IMR-90 (cell line): ENCODE data around the gene ZNF592. TPM values are rescaled to one million over a fixed set of nuclear protein-coding genes. Genes with fewer than 3 reads are reported as not detected.

ENCODE experiments used
- ATAC-seq: fragments of 200-7000 bp; cut with Tn5 transposase; 2 replicates; pipeline ENCODE4 v1.9.1; 2020; ENCODE audit warnings: low read depth, mild to moderate bottlenecking, moderate library complexity
- BruUV-seq: library from RNA; stranded (reverse); fragments of 400-500 nt; replicated peaks from 2 replicates; lab custom pipeline; 2021; lab: Mats Ljungman, UMichigan
- CTCF ChIA-PET: fragments of 300-600 bp; formaldehyde crosslinking; extraction: SDS; loops from one replicate; lab custom pipeline; 2021; ENCODE audit warnings: antibody characterized with exemption; lab: Yijun Ruan, JAX
- POLR2A ChIA-PET: fragments of 300-600 bp; sonication (Branson Sonifier 250); formaldehyde crosslinking; loops from one replicate; lab custom pipeline; 2022; ENCODE audit warnings: antibody characterized with exemption; ENCODE audit not compliant: unreplicated experiment; lab: Charles Lee
- DNase-seq: peaks from one replicate; pipeline ENCODE4 v3.0.0; 2013
- H2AFZ ChIP-seq: replicated peaks from 2 replicates; pipeline ENCODE3; 2013; ENCODE audit warnings: low read length, mild to moderate bottlenecking; ENCODE audit not compliant: poor library complexity
- H2AK5ac ChIP-seq: 2 replicates; pipeline ENCODE4 v1.6.1; 2013; ENCODE audit warnings: low read depth, low read length, inconsistent platforms
- H2AK9ac ChIP-seq: replicated peaks from 2 replicates; pipeline ENCODE3; 2013; ENCODE audit warnings: mild to moderate bottlenecking, low read depth, low read length, moderate library complexity; ENCODE audit not compliant: poor library complexity
- H2BK120ac ChIP-seq: 2 replicates; pipeline ENCODE4 v1.6.1; 2013; ENCODE audit warnings: low read depth, low read length, inconsistent platforms
- H2BK15ac ChIP-seq: 3 replicates; pipeline ENCODE4 v1.6.1; 2013; ENCODE audit warnings: low read depth, low read length, inconsistent platforms
- H2BK20ac ChIP-seq: 2 replicates; pipeline ENCODE4 v1.6.1; 2013; ENCODE audit warnings: low read depth, mild to moderate bottlenecking, inconsistent platforms, low read length, moderate library complexity
- H2BK5ac ChIP-seq: 2 replicates; pipeline ENCODE4 v1.6.1; 2013; ENCODE audit warnings: mild to moderate bottlenecking, low read depth, low read length, inconsistent platforms; ENCODE audit not compliant: poor library complexity, severe bottlenecking
- H3K14ac ChIP-seq: replicated peaks from 2 replicates; pipeline ENCODE4 v1.6.1; 2013; ENCODE audit warnings: low read depth, low read length, inconsistent platforms
- H3K18ac ChIP-seq: 2 replicates; pipeline ENCODE4 v1.6.1; 2013; ENCODE audit warnings: low read depth, low read length, control low read depth
- H3K23ac ChIP-seq: 2 replicates; pipeline ENCODE4 v1.6.1; 2013; ENCODE audit warnings: low read depth, low read length, inconsistent platforms
- H3K27ac ChIP-seq: 2 replicates; pipeline ENCODE4 v1.5.1; 2013; ENCODE audit warnings: mild to moderate bottlenecking, control low read depth, low read length; ENCODE audit not compliant: insufficient read depth
- H3K27me3 ChIP-seq: 2 replicates; pipeline ENCODE4 v1.6.1; 2013; ENCODE audit warnings: low read length; ENCODE audit not compliant: control insufficient read depth, insufficient read depth
- H3K36me3 ChIP-seq: 2 replicates; pipeline ENCODE4 v1.6.1; 2013; ENCODE audit warnings: low read length, mixed read lengths; ENCODE audit not compliant: control insufficient read depth, insufficient read depth
- H3K4ac ChIP-seq: 2 replicates; pipeline ENCODE4 v1.6.1; 2013; ENCODE audit warnings: low read depth, low read length, inconsistent platforms
- H3K4me1 ChIP-seq: 2 replicates; pipeline ENCODE4 v1.6.1; 2013; ENCODE audit warnings: low read length, mixed read lengths; ENCODE audit not compliant: control insufficient read depth, insufficient read depth
- H3K4me2 ChIP-seq: 2 replicates; pipeline ENCODE4 v1.6.1; 2013; ENCODE audit warnings: low read depth, mild to moderate bottlenecking, control low read depth, low read length, moderate library complexity
- H3K4me3 ChIP-seq: 2 replicates; pipeline ENCODE4 v1.5.1; 2013; ENCODE audit warnings: low read depth, mild to moderate bottlenecking, control low read depth, low read length, moderate library complexity; ENCODE audit not compliant: insufficient read depth
- H3K56ac ChIP-seq: 2 replicates; pipeline ENCODE4 v1.6.1; 2013; ENCODE audit warnings: low read length, inconsistent platforms; ENCODE audit not compliant: insufficient read depth; ENCODE audit errors: extremely low read depth
- H3K79me1 ChIP-seq, 2 experiments: 2 replicates each; pipeline ENCODE4 v1.6.1; 2013; ENCODE audit warnings: low read length in 2 of 2, inconsistent platforms in 1 of 2, low read depth in 1 of 2
- H3K9ac ChIP-seq: 2 replicates; pipeline ENCODE4 v1.6.1; 2013; ENCODE audit warnings: low read depth, low read length, control low read depth
- H3K9me1 ChIP-seq: 2 replicates; pipeline ENCODE4 v1.6.1; 2013; ENCODE audit warnings: low read length, inconsistent platforms; ENCODE audit not compliant: insufficient read depth
- H3K9me3 ChIP-seq: 2 replicates; pipeline ENCODE4 v1.6.1; 2013; ENCODE audit warnings: low read length; ENCODE audit not compliant: control insufficient read depth, insufficient read depth
- H4K20me1 ChIP-seq: 2 replicates; pipeline ENCODE4 v1.6.1; 2013; ENCODE audit warnings: low read length, inconsistent platforms; ENCODE audit not compliant: insufficient read depth
- H4K5ac ChIP-seq: 2 replicates; pipeline ENCODE4 v1.6.1; 2013; ENCODE audit warnings: mild to moderate bottlenecking, low read depth, low read length, control low read depth
- H4K8ac ChIP-seq, 2 experiments: 2 replicates each; pipeline ENCODE4 v1.6.1; 2013; ENCODE audit warnings: low read depth in 2 of 2, low read length in 2 of 2, control low read depth in 1 of 2, inconsistent platforms in 1 of 2
- H4K91ac ChIP-seq: 2 replicates; pipeline ENCODE4 v1.6.1; 2013; ENCODE audit warnings: low read depth, low read length, inconsistent platforms; ENCODE audit not compliant: insufficient read depth
- CTCF ChIP-seq: conservative IDR thresholded peaks from 2 replicates; pipeline ENCODE4 v1.5.1; 2012; ENCODE audit warnings: mild to moderate bottlenecking, low read depth, low read length, improper control_type of control experiment
- ELK1 ChIP-seq: fragments of 150-350 bp; IDR thresholded peaks from 2 replicates; pipeline ENCODE4 v1.6.1; 2016; ENCODE audit warnings: low read depth, mild to moderate bottlenecking, low read length, moderate library complexity, borderline replicate concordance
- MXI1 ChIP-seq: IDR thresholded peaks from 2 replicates; pipeline ENCODE4 v1.6.1; 2012; ENCODE audit warnings: low read depth, mild to moderate bottlenecking, low read length, moderate library complexity, borderline replicate concordance
- NFE2L2 ChIP-seq: fragments of 150-350 bp; IDR thresholded peaks from 2 replicates; pipeline ENCODE4 v1.6.1; 2016; ENCODE audit warnings: low read depth, mild to moderate bottlenecking, low read length
- POLR2A ChIP-seq: IDR thresholded peaks from 2 replicates; pipeline ENCODE4 v1.6.1; 2012; ENCODE audit warnings: mild to moderate bottlenecking, low read depth, low read length
- WGBS, 2 experiments: methylation state at CpG; one replicate each; pipeline versions ENCODE4 v1.1.5 to v1.1.7; 2013; ENCODE audit warnings: missing lambda C conversion rate in 2 of 2; ENCODE audit not compliant: insufficient read length in 1 of 2; ENCODE audit errors: extremely low coverage in 2 of 2; 5-methylcytosine and 5-hydroxymethylcytosine counted together
- dilution Hi-C: fragments of 300-500 bp; cut with HindIII; formaldehyde crosslinking; loops from one replicate; pipeline ENCODE4 v1.14.3; 2018; ENCODE audit warnings: low sequenced_read_pairs; ENCODE audit not compliant: unreplicated experiment
- in situ Hi-C: fragments of 300-500 bp; cut with MboI; formaldehyde crosslinking; loops from 3 replicates; pipeline ENCODE4 v1.14.3; 2019; ENCODE audit warnings: low sequenced_read_pairs, inconsistent platforms, mixed read lengths
- intact Hi-C: fragments of 100-400 bp; cut with micrococcal nuclease; formaldehyde crosslinking; loops from 2 replicates; pipeline ENCODE4 v1.10.0; 2022
- polyA plus RNA-seq, 3 experiments: library from polyadenylated mRNA; depleted of rRNA; stranded (reverse); fragments of >200 nt; gene quantifications; 2 replicates each; pipeline ENCODE4 v1.2.3, GENCODE V29; 2012; ENCODE audit warnings: low replicate concordance in 1 of 3
- total RNA-seq: library from RNA; depleted of rRNA; stranded (reverse); fragments of >200 nt; gene quantifications from 2 replicates; pipeline ENCODE4 v1.2.3, GENCODE V29; 2012

ZNF592 gene
- total and polyA plus RNA-seq, 2 of the 4 experiments (the other 2 are of a cell fraction), result 4.3 to 10.2 TPM

DNA sequence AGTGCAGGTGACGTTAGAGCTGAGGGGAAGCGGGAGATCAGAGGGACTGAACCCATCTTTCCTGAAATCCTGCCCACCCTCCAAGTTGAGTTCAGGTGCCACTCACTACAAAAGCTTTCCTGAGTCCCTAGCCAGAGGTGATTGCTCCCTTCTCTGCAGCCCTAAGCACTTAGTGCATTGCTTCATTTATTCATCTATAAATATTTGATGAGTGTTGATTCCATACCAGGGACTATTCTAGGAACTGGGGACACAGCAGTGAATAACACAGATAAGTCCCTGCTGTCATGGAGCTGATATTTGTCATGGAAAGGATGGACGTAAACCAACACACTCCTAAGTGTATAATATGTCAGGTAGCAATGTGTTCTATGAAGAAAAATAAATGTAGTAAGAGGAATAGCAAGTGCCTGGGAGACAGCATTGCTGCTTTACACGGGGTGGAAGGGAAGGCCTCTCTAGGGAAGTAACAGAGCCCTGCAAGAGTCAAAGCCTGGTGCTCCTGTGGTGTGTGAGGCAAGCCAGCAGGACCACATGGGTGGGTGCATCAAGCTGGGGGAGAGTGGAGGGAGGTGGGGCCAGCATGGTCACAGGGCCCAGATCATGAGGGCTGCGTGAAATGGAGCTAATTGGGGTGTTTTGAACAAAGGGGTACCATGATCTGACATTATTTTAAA lies 87.4 kb downstream of the ZNF592 start:
- H3K56ac ChIP-seq, result no peak overlapping the region
- no peak overlapping the region for H3K4me3 ChIP-seq
- H2AK9ac ChIP-seq, result no peak overlapping the region
- dilution Hi-C loops, result no loop called here
- H3K4me1 ChIP-seq, result peaks cover 3% of the 10 kb centered on the region; the same call in 1 of the 2 replicates
- no peak overlapping the region for H3K9ac ChIP-seq
- no peak overlapping the region for H3K4ac ChIP-seq
- ChIA-PET CTCF (no interaction called here), POLR2A (no interaction called here)
- no peak overlapping the region for H3K4me2 ChIP-seq
- H2AK5ac ChIP-seq, result no peak overlapping the region
- no peaks in the 10 kb centered on the region for H3K36me3 ChIP-seq
- in situ Hi-C loops, result no loop called here
- H4K91ac ChIP-seq, result no peak overlapping the region
- no peak overlapping the region for H2BK120ac ChIP-seq
- H4K5ac ChIP-seq, result no peak overlapping the region
- DNase-seq (no peak), ATAC-seq (no peak)
- peaks cover 6% of the 10 kb centered on the region; the same call in 1 of the 2 replicates for H3K9me1 ChIP-seq
- no peak overlapping the region for H3K23ac ChIP-seq
- H4K8ac ChIP-seq, result no peak overlapping the region
- H2BK20ac ChIP-seq, result no peak overlapping the region
- intact Hi-C loops, result no loop called here
- H3K14ac ChIP-seq, result no peak overlapping the region
- no peaks in the 10 kb centered on the region for H3K79me1 ChIP-seq
- 33% methylated on average over 1 of the region's 5 CpGs; no CpG with 5 or more reads in 1 of the 2 experiments for WGBS, 2 experiments
- no peaks in the 10 kb centered on the region for H3K9me3 ChIP-seq
- H3K18ac ChIP-seq, result no peak overlapping the region
- peaks cover 30% of the 10 kb centered on the region for H3K27me3 ChIP-seq
- no peak overlapping the region for H2BK15ac ChIP-seq
- H3K27ac ChIP-seq, result no peak overlapping the region
- TF ChIP-seq ELK1, result no peak
- TF ChIP-seq POLR2A, result no peak
- no peak for TF ChIP-seq MXI1
- no peak for TF ChIP-seq CTCF
- TF ChIP-seq NFE2L2, result no peak
- H2AFZ ChIP-seq, result no peak overlapping the region
- no peak overlapping the region for H2BK5ac ChIP-seq
- BruUV-seq, result no TSS peak
- no peaks in the 10 kb centered on the region for H4K20me1 ChIP-seq
